OCI-LY1 (cell line): Measurements from ENCODE around the gene ENTPD2.

Experiments
- CTCF ChIP-seq: fragments of 200-600 bp; sonication (generic), shearing (Covaris generic); IDR thresholded peaks from 2 replicates; pipeline ENCODE4 v1.5.1; 2017; ENCODE audit warnings: mild to moderate bottlenecking, antibody characterized with exemption, low read length, moderate library complexity, mixed read lengths
- EZH2 ChIP-seq: fragments of 200-600 bp; sonication (generic), shearing (Covaris generic); IDR thresholded peaks from 2 replicates; pipeline ENCODE4 v1.8.0; 2017; ENCODE audit warnings: borderline replicate concordance, mixed run types, mild to moderate bottlenecking, antibody characterized with exemption, low read length, moderate library complexity, mixed read lengths

DNA sequence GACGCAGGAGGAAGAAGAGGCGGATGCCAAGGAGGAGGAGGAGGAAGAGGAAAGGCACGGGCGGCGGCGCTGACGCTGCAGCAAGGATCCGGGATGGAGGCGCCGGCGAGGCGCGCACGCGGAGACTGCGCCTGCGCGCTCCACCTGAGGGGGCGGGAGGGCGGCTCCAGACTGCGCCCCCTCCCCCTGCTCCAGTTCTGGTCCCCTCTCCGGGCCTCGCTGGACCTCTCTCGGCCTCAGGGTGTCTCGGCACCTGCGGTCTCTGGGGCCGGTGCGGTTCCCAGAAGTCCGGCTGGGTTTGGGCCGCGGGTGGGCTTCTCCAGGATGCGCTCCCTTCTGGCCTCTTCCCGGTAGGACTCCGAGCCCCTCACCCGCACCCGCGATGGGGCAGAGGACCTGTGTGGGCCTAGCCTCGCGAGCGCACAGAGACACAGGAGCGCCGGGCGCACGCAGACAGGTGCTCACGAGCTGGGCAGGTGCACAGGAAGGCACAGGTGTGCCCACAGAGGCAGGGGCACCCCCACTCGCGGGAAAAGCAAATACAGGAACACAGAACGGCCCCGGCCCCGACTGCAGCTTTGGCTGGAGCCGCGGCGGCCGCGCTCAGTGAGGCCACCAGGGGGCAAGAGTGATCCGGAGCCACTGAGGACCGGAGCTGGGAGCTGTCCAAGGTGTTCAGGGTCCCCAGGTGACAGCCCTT is 7.6 kb downstream of the ENTPD2 start, which contains the start of gene NPDC1:
- TF ChIP-seq CTCF (peak; percentile 81), EZH2 (no peak)
